Esophagus squamous epithelium (tissue), 4 donors: Measurements from ENCODE around the gene LIMK1.

ENCODE experiments used
- POLR2A ChIP-seq, 4 donors: fragments of 450-650 bp; IDR thresholded peaks; one replicate each; pipeline ENCODE4 v1.6.1; 2017; ENCODE audit warnings: antibody characterized with exemption in 4 of 4, mild to moderate bottlenecking in 4 of 4, moderate library complexity in 3 of 4
- TF ChIP-seq, protein P1 (sequence below), 6 experiments: fragments of 450-650 bp in 4 of 6; fragments of 200-600 bp in 2 of 6; sonication (generic) in 2 of 6; IDR thresholded peaks; one replicate each; pipeline ENCODE4 v1.5.1; 2016 to 2019; ENCODE audit warnings: antibody characterized with exemption in 6 of 6, mild to moderate bottlenecking in 4 of 6, moderate library complexity in 4 of 6

- TF ChIP-seq, protein P1, sequence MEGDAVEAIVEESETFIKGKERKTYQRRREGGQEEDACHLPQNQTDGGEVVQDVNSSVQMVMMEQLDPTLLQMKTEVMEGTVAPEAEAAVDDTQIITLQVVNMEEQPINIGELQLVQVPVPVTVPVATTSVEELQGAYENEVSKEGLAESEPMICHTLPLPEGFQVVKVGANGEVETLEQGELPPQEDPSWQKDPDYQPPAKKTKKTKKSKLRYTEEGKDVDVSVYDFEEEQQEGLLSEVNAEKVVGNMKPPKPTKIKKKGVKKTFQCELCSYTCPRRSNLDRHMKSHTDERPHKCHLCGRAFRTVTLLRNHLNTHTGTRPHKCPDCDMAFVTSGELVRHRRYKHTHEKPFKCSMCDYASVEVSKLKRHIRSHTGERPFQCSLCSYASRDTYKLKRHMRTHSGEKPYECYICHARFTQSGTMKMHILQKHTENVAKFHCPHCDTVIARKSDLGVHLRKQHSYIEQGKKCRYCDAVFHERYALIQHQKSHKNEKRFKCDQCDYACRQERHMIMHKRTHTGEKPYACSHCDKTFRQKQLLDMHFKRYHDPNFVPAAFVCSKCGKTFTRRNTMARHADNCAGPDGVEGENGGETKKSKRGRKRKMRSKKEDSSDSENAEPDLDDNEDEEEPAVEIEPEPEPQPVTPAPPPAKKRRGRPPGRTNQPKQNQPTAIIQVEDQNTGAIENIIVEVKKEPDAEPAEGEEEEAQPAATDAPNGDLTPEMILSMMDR (IDR thresholded peaks at IDR 0.05), result no peak
- no peak for TF ChIP-seq POLR2A (IDR thresholded peaks at IDR 0.05)
These were observed 44.3 kb upstream of the LIMK1 start for GRCh38 chr7:74039337-74039736.
